SJCRH30 (cell line): Measurements from ENCODE around the gene PLXND1. TPM values are rescaled to one million over a fixed set of nuclear protein-coding genes. Genes with fewer than 3 reads are reported as not detected.

ENCODE experiments used
- DNase-seq, 2 experiments: peaks; one replicate each; pipeline ENCODE4 v3.0.0-alpha.2; 2015 to 2020
- H3K27ac ChIP-seq: fragments of 250-450 bp; sonication (Bioruptor Pico); 2 replicates; pipeline ENCODE4 v1.5.1; 2020; ENCODE audit warnings: mild to moderate bottlenecking, moderate library complexity
- H3K27me3 ChIP-seq: fragments of 250-450 bp; sonication (Bioruptor Pico); 2 replicates; pipeline ENCODE4 v1.5.1; 2020; ENCODE audit warnings: mild to moderate bottlenecking, moderate library complexity
- H3K36me3 ChIP-seq: fragments of 250-450 bp; sonication (Bioruptor Pico); 2 replicates; pipeline ENCODE4 v1.5.1; 2020; ENCODE audit warnings: mild to moderate bottlenecking, moderate library complexity
- H3K4me1 ChIP-seq: fragments of 250-450 bp; sonication (Bioruptor Pico); 2 replicates; pipeline ENCODE4 v1.5.1; 2020; ENCODE audit warnings: mild to moderate bottlenecking, moderate library complexity
- H3K4me3 ChIP-seq: fragments of 250-450 bp; sonication (Bioruptor Pico); 2 replicates; pipeline ENCODE4 v1.5.1; 2020; ENCODE audit warnings: mild to moderate bottlenecking, moderate library complexity
- H3K9me3 ChIP-seq: fragments of 250-450 bp; sonication (Bioruptor Pico); replicated peaks from 2 replicates; pipeline ENCODE4 v1.5.1; 2020; ENCODE audit warnings: mild to moderate bottlenecking, moderate library complexity
- total RNA-seq: library from RNA; depleted of rRNA; stranded (reverse); fragments of >200 nt; shearing (Covaris generic); gene quantifications from 2 replicates; pipeline ENCODE4 v1.2.3, GENCODE V29; 2014

The PLXND1 gene
- total RNA-seq, 1 experiment from 2014 or later = 95.8 TPM

- Histone ChIP-seq H3K9me3 (no peaks in the 10 kb centered on the region), H3K4me3 (no peak overlapping the region), H3K27me3 (peaks cover 5% of the 10 kb centered on the region; the same call in 1 of the 2 replicates), H3K27ac (no peak overlapping the region), H3K4me1 (peaks cover 3% of the 10 kb centered on the region; the same call in 1 of the 2 replicates), H3K36me3 (no peaks in the 10 kb centered on the region)
- no peak for DNase-seq
These were observed 63.7 kb downstream of the PLXND1 start for GRCh38 chr3:129542747-129543146.

DNA sequence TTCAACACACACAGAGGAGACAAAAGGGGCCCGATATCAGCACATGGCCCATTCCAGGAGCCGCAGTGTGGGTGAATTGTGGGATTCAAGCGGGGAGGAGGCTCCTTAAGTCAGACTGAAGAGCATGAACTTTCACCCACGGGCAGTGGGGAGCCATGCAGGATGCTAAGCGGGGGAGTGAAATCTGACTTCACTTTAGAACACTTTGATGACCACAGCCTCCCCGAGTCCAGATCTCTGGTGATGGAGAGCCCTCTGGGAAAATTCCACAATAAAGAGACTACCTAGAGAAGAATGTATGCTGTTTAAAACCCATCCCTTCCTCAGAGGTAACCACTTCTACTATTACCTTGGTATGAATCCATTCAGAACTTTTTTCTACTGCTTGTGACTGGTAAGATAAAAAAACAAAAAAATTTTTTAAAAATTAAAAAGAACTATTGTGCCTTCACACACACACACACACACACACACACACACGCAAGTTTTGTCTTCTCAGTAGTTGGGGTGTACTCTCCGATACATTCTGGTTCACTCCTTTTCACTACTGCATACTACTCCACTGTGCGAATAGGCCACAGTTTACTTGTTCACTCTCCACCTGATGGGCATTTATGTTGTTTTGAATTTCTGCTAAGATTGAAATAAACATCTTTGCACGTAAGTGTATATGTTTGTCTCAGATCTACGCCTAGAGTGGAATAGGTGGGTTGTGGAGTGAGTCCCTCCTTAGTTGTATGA is 65.5 kb downstream of the PLXND1 start:
- Histone ChIP-seq H3K27ac (no peak overlapping the region), H3K9me3 (no peaks in the 10 kb centered on the region), H3K4me3 (no peak overlapping the region), H3K27me3 (peaks cover 5% of the 10 kb centered on the region; the same call in 1 of the 2 replicates), H3K4me1 (peaks cover 3% of the 10 kb centered on the region; the same call in 1 of the 2 replicates), H3K36me3 (no peaks in the 10 kb centered on the region)
- no peak for DNase-seq

DNA sequence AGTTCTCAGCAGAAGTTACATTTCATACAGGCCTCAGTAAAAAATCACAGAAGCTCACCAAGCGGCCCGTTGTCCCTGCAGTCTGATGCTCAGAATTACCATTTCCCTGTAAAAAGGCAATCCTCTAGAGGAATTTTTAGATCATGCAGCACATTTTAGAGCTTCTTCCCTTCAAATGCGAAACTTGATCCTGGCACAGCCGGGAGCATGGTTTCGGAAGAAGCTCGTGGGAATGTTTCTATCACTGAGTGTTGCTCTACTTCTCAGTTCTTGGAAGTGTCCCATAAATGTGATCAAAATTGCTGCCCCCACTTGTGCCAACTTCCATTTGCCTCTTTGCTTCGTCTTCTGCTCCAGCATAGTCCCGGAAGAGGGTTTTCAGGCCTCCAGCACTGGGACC is 67.3 kb downstream of the PLXND1 start:
- DNase-seq = no peak
- H3K4me1 ChIP-seq = peaks cover 3% of the 10 kb centered on the region; the same call in 1 of the 2 replicates
- no peak overlapping the region for H3K4me3 ChIP-seq
- no peaks in the 10 kb centered on the region for H3K9me3 ChIP-seq
- no peak overlapping the region for H3K27ac ChIP-seq
- no peaks in the 10 kb centered on the region for H3K27me3 ChIP-seq
- no peaks in the 10 kb centered on the region for H3K36me3 ChIP-seq

DNA sequence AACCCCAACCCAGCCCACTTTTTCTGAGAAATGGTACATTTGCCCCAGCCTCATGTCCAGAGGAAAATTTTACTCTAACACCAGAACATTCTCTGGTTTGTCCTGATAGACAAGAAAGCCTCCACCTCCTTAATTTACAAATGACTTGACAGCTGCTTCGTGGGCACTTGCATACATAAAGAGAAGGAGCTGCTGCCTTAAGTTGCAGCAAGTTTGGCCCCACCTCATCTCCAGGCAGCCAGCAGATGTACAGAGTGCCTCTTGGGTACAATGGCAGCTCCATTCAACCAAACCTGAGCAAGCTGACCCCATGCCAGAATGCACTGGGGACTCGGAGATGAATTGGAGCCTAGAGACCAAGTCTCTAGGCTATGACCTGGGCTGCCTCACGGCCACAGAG is 69.7 kb downstream of the PLXND1 start:
- Histone ChIP-seq H3K36me3 (no peaks in the 10 kb centered on the region), H3K27me3 (no peaks in the 10 kb centered on the region), H3K4me3 (no peak overlapping the region), H3K4me1 (peaks cover 3% of the 10 kb centered on the region; the same call in 1 of the 2 replicates), H3K27ac (no peak overlapping the region), H3K9me3 (no peaks in the 10 kb centered on the region)
- DNase-seq = no peak

- no peak for DNase-seq
- H3K27me3 ChIP-seq = no peaks in the 10 kb centered on the region
- H3K4me1 ChIP-seq = peaks cover 3% of the 10 kb centered on the region; the same call in 1 of the 2 replicates
- H3K9me3 ChIP-seq = no peaks in the 10 kb centered on the region
- H3K36me3 ChIP-seq = no peaks in the 10 kb centered on the region
- H3K27ac ChIP-seq = no peak overlapping the region
- H3K4me3 ChIP-seq = no peak overlapping the region
These were observed 70.2 kb downstream of the PLXND1 start for GRCh38 chr3:129536374-129536667.

- H3K27ac ChIP-seq = no peak overlapping the region
- no peaks in the 10 kb centered on the region for H3K36me3 ChIP-seq
- H3K4me1 ChIP-seq = peaks cover 3% of the 10 kb centered on the region; the same call in 1 of the 2 replicates
- DNase-seq = no peak
- H3K27me3 ChIP-seq = no peaks in the 10 kb centered on the region
- H3K9me3 ChIP-seq = no peaks in the 10 kb centered on the region
- H3K4me3 ChIP-seq = no peak overlapping the region
These were observed 71.4 kb downstream of the PLXND1 start for GRCh38 chr3:129535075-129535474.

DNA sequence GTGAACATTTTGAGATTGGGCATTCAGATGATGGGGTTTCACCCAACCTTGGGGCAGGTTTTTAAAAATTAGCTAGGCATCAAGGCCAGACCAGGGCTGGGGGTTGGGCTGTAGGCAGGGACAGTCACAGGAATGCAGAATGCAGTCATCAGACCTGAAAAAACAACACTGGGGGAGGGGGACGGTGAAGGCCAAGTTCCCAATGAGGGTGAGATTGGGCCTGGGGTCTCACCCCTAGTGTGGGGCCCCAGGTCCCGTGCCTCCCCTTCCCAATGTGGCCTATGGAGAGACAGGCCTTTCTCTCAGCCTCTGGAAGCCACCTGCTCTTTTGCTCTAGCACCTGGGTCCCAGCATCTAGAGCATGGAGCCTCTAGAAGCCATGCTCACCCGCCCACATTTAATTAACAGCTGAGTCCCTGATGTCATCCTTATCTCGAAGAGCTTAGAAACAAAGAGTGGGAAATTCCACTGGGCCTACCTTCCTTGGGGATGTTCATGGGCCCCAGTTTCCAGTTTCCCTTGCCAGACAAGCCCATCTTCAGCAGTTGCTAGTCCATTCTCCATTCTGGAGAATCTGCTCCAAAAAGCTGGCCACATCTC is 71.9 kb downstream of the PLXND1 start:
- no peaks in the 10 kb centered on the region for H3K27me3 ChIP-seq

DNA sequence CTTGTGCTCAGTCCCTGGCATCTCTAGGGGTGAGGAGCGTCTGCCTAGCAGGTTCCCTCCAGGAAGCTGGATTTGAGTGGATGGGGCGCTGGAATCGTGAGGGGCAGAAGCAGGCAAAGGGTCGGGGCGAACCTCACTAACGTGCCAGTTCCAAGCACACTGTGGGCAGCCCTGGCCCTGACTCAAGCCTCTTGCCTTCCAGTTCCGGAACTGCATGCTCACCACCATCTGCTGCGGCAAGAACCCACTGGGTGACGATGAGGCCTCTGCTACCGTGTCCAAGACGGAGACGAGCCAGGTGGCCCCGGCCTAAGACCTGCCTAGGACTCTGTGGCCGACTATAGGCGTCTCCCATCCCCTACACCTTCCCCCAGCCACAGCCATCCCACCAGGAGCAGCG is 73.1 kb downstream of the PLXND1 start:
- H3K36me3 ChIP-seq = no peaks in the 10 kb centered on the region
- H3K27me3 ChIP-seq = no peaks in the 10 kb centered on the region
- H3K27ac ChIP-seq = no peak overlapping the region
- DNase-seq = no peak
- no peaks in the 10 kb centered on the region for H3K9me3 ChIP-seq
- no peak overlapping the region for H3K4me3 ChIP-seq
- H3K4me1 ChIP-seq = no peaks in the 10 kb centered on the region

More for the DNA sequence above, 71.9 kb downstream of the PLXND1 start:
- no peaks in the 10 kb centered on the region for H3K36me3 ChIP-seq
- peaks cover 3% of the 10 kb centered on the region; the same call in 1 of the 2 replicates for H3K4me1 ChIP-seq
- no peak overlapping the region for H3K27ac ChIP-seq
- H3K9me3 ChIP-seq = no peaks in the 10 kb centered on the region
- H3K4me3 ChIP-seq = no peak overlapping the region
- DNase-seq = no peak

DNA sequence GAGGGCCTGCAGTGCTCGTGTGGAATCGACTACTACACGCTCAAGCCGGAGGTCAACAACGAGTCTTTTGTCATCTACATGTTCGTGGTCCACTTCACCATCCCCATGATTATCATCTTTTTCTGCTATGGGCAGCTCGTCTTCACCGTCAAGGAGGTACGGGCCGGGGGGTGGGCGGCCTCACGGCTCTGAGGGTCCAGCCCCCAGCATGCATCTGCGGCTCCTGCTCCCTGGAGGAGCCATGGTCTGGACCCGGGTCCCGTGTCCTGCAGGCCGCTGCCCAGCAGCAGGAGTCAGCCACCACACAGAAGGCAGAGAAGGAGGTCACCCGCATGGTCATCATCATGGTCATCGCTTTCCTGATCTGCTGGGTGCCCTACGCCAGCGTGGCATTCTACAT is 74.2 kb downstream of the PLXND1 start:
- Histone ChIP-seq H3K4me3 (no peak overlapping the region), H3K27ac (no peak overlapping the region), H3K27me3 (no peaks in the 10 kb centered on the region), H3K4me1 (no peaks in the 10 kb centered on the region), H3K36me3 (no peaks in the 10 kb centered on the region), H3K9me3 (no peaks in the 10 kb centered on the region)
- no peak for DNase-seq

DNA sequence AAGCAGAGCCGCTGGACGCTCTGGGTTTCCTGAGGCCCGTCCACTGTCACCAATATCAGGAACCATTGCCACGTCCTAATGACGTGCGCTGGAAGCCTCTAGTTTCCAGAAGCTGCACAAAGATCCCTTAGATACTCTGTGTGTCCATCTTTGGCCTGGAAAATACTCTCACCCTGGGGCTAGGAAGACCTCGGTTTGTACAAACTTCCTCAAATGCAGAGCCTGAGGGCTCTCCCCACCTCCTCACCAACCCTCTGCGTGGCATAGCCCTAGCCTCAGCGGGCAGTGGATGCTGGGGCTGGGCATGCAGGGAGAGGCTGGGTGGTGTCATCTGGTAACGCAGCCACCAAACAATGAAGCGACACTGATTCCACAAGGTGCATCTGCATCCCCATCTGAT is 74.8 kb downstream of the PLXND1 start:
- no peak for DNase-seq
- H3K4me1 ChIP-seq = no peaks in the 10 kb centered on the region
- no peaks in the 10 kb centered on the region for H3K9me3 ChIP-seq
- no peaks in the 10 kb centered on the region for H3K36me3 ChIP-seq
- no peak overlapping the region for H3K4me3 ChIP-seq
- H3K27ac ChIP-seq = no peak overlapping the region
- no peaks in the 10 kb centered on the region for H3K27me3 ChIP-seq

- Histone ChIP-seq H3K27me3 (no peaks in the 10 kb centered on the region), H3K4me1 (no peaks in the 10 kb centered on the region), H3K27ac (no peak overlapping the region), H3K36me3 (no peaks in the 10 kb centered on the region), H3K9me3 (no peaks in the 10 kb centered on the region), H3K4me3 (no peak overlapping the region)
- no peak for DNase-seq
These were observed 75.7 kb downstream of the PLXND1 start for GRCh38 chr3:129530821-129531220.

DNA sequence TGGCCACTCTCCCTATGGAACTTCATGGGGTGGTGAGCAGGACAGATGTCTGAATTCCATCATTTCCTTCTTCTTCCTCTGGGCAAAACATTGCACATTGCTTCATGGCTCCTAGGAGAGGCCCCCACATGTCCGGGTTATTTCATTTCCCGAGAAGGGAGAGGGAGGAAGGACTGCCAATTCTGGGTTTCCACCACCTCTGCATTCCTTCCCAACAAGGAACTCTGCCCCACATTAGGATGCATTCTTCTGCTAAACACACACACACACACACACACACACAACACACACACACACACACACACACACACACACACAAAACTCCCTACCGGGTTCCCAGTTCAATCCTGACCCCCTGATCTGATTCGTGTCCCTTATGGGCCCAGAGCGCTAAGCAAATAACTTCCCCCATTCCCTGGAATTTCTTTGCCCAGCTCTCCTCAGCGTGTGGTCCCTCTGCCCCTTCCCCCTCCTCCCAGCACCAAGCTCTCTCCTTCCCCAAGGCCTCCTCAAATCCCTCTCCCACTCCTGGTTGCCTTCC is 76.2 kb downstream of the PLXND1 start:
- Histone ChIP-seq H3K27ac (no peak overlapping the region), H3K36me3 (no peaks in the 10 kb centered on the region), H3K4me3 (no peak overlapping the region), H3K4me1 (no peaks in the 10 kb centered on the region), H3K27me3 (no peaks in the 10 kb centered on the region), H3K9me3 (no peaks in the 10 kb centered on the region)
- DNase-seq = no peak

DNA sequence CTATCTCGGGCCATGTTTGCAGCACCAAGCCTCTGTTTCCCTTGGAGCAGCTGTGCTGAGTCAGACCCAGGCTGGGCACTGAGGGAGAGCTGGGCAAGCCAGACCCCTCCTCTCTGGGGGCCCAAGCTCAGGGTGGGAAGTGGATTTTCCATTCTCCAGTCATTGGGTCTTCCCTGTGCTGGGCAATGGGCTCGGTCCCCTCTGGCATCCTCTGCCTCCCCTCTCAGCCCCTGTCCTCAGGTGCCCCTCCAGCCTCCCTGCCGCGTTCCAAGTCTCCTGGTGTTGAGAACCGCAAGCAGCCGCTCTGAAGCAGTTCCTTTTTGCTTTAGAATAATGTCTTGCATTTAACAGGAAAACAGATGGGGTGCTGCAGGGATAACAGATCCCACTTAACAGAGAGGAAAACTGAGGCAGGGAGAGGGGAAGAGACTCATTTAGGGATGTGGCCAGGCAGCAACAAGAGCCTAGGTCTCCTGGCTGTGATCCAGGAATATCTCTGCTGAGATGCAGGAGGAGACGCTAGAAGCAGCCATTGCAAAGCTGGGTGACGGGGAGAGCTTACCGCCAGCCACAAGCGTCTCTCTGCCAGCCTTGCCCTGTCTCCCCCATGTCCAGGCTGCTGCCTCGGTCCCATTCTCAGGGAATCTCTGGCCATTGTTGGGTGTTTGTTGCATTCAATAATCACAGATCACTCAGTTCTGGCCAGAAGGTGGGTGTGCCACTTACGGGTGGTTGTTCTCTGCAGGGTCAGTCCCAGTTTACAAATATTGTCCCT is 76.9 kb downstream of the PLXND1 start:
- Histone ChIP-seq H3K4me1 (no peaks in the 10 kb centered on the region), H3K9me3 (no peaks in the 10 kb centered on the region), H3K27me3 (no peaks in the 10 kb centered on the region), H3K4me3 (no peak overlapping the region), H3K27ac (no peak overlapping the region), H3K36me3 (no peaks in the 10 kb centered on the region)
- no peak for DNase-seq

- no peaks in the 10 kb centered on the region for H3K9me3 ChIP-seq
- H3K4me1 ChIP-seq = no peaks in the 10 kb centered on the region
- H3K27me3 ChIP-seq = no peaks in the 10 kb centered on the region
- H3K27ac ChIP-seq = no peak within 1 kb of the TSS
- no peak within 1 kb of the TSS for H3K4me3 ChIP-seq
- H3K36me3 ChIP-seq = no peaks in the 10 kb centered on the region
- DNase-seq = no peak
These were observed 77.8 kb downstream of the PLXND1 start, which contains the start of gene RHO for GRCh38 chr3:129528589-129529100. Gene RHO, plus strand, starts transcription at chr3:129528639. Its CDS starts 95 bp downstream, at chr3:129528734.

- no peak for DNase-seq
- Histone ChIP-seq H3K27me3 (no peaks in the 10 kb centered on the region), H3K36me3 (no peaks in the 10 kb centered on the region), H3K4me3 (no peak overlapping the region), H3K9me3 (no peaks in the 10 kb centered on the region), H3K27ac (no peak overlapping the region), H3K4me1 (no peaks in the 10 kb centered on the region)
These were observed 79.2 kb downstream of the PLXND1 start for GRCh38 chr3:129527262-129527661.
